ENCODE data around the gene SUSD2.

Gene SUSD2

DNA sequence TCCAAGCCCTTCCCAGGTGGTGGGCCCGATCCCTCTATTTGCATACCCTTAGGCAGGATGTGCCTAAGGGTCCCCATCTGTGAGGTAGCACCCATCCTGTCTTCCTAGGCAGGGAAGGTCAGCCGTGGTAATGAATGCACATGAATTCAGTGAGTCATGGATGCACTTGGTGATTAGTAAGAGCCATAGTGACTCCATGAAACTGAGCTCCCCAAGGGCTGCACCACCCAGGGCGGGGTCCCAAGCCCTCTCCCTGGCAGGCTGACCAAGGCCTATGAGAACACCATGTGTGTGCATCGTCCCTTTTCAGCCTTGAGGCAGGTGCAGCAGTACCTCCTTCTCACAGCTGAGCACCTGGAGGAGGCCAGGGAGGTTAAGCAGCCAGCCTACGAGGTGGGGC is 15.6 kb upstream of the SUSD2 start:
- no peaks in the 10 kb centered on the region for H3K4me1 ChIP-seq (ENCODE audit: insufficient read depth, low read length)
- no peaks in the 10 kb centered on the region for H3K27me3 ChIP-seq (ENCODE audit: insufficient read depth, low read length, poor library complexity)
- H3K4me3 ChIP-seq (ENCODE audit: low read depth in 1 of 2, low read length in 2 of 2): no peak overlapping the region
- peaks cover 79% of the 10 kb centered on the region for H3K36me3 ChIP-seq (ENCODE audit: insufficient read depth, low read length)
- no peak overlapping the region for H2AFZ ChIP-seq (ENCODE audit: low read depth, low read length)
- no peak overlapping the region for H3K4me2 ChIP-seq (ENCODE audit: insufficient read depth, low read length)
- no peak overlapping the region for H3K27ac ChIP-seq (ENCODE audit: low read length)
- TF ChIP-seq, protein P1, sequence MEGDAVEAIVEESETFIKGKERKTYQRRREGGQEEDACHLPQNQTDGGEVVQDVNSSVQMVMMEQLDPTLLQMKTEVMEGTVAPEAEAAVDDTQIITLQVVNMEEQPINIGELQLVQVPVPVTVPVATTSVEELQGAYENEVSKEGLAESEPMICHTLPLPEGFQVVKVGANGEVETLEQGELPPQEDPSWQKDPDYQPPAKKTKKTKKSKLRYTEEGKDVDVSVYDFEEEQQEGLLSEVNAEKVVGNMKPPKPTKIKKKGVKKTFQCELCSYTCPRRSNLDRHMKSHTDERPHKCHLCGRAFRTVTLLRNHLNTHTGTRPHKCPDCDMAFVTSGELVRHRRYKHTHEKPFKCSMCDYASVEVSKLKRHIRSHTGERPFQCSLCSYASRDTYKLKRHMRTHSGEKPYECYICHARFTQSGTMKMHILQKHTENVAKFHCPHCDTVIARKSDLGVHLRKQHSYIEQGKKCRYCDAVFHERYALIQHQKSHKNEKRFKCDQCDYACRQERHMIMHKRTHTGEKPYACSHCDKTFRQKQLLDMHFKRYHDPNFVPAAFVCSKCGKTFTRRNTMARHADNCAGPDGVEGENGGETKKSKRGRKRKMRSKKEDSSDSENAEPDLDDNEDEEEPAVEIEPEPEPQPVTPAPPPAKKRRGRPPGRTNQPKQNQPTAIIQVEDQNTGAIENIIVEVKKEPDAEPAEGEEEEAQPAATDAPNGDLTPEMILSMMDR (IDR thresholded peaks at IDR 0.05; ENCODE audit: borderline replicate concordance, extremely low read depth, low read length, poor library complexity, severe bottlenecking): no peak
- no peaks in the 10 kb centered on the region for H3K9me3 ChIP-seq (ENCODE audit: insufficient read depth, low read length, severe bottlenecking)
- peaks cover 66% of the 10 kb centered on the region for H4K20me1 ChIP-seq (ENCODE audit: insufficient read depth, low read length)
- no peak overlapping the region for H3K9ac ChIP-seq (ENCODE audit: low read depth, low read length)
- no peak for ATAC-seq (ENCODE audit: insufficient read depth, low read depth)
- no peak for DNase-seq
- H3K79me2 ChIP-seq (ENCODE audit: insufficient read depth, low read length): no peaks in the 10 kb centered on the region

DNA sequence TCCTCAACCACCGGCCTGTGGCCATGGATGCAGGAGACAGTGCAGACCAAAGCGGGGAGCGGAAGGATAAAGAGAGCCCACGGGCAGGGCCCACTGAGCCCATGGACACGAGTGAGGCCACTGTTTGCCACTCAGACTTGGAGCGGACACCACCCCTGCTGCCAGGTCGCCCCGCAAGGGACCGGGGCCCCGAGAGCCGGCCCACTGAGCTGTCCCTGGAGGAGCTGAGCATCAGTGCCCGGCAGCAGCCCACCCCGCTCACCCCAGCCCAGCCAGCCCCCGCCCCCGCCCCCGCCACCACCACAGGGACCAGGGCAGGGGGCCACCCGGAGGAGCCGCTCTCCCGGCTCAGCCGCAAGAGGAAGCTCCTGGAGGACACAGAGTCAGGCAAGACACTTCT is 14.5 kb upstream of the SUSD2 start:
- no peaks in the 10 kb centered on the region for H3K27me3 ChIP-seq (ENCODE audit: insufficient read depth, low read length, poor library complexity)
- H3K4me2 ChIP-seq (ENCODE audit: insufficient read depth, low read length): no peak overlapping the region
- peaks cover 86% of the 10 kb centered on the region for H3K36me3 ChIP-seq (ENCODE audit: insufficient read depth, low read length)
- peaks cover 58% of the 10 kb centered on the region for H4K20me1 ChIP-seq (ENCODE audit: insufficient read depth, low read length)
- H2AFZ ChIP-seq (ENCODE audit: low read depth, low read length): no peak overlapping the region
- TF ChIP-seq, protein P1 (IDR thresholded peaks at IDR 0.05; ENCODE audit: borderline replicate concordance, extremely low read depth, low read length, poor library complexity, severe bottlenecking): no peak
- no peak for TF ChIP-seq EZH2 (IDR thresholded peaks at IDR 0.05; ENCODE audit: borderline replicate concordance, low read depth, low read length, severe bottlenecking)
- H3K79me2 ChIP-seq (ENCODE audit: insufficient read depth, low read length): no peaks in the 10 kb centered on the region
- H3K9ac ChIP-seq (ENCODE audit: low read depth, low read length): no peak overlapping the region
- no peaks in the 10 kb centered on the region for H3K9me3 ChIP-seq (ENCODE audit: insufficient read depth, low read length, severe bottlenecking)
- H3K4me1 ChIP-seq (ENCODE audit: insufficient read depth, low read length): no peaks in the 10 kb centered on the region
- DNase-seq: no peak
- H3K27ac ChIP-seq (ENCODE audit: low read length): no peak overlapping the region
- ATAC-seq (ENCODE audit: insufficient read depth, low read depth): no peak
- H3K4me3 ChIP-seq (ENCODE audit: low read depth in 1 of 2, low read length in 2 of 2): no peak overlapping the region

DNA sequence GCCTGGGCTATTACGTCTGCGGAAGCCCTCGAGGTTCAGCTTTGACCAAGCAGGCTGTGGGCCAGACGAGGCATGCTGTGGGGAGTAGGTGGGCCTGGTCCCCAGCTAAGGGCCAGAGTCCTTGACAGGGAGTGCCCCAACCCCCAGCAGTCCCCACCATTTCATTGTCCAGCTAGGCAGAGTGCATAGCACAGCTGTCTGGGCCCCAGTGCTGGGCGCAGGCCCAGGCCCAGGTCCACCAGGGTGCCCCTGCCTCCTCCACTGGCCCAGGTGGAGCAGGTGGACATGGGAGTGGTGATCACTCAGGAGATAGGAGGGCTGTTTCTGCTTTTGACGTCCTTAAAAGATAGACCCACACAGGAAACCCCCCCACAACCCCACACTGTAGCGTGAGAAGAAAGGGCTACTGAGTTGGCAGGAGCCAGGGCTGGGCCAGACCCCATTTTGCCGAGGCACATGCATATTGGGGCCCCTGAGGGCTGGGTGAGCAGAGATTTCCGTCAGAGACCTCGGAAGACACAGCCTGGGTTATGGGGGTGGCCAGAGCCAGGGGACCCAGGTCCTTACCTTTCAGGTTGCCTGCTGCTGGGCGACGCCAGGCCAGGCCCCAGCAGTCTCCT is 11.7 kb upstream of the SUSD2 start:
- Histone ChIP-seq H3K4me2 (ENCODE audit: insufficient read depth, low read length) (no peak overlapping the region), H3K36me3 (ENCODE audit: insufficient read depth, low read length) (peaks cover 81% of the 10 kb centered on the region), H3K4me3 (ENCODE audit: low read depth in 1 of 2, low read length in 2 of 2) (no peak overlapping the region), H3K27ac (ENCODE audit: low read length) (no peak overlapping the region), H4K20me1 (ENCODE audit: insufficient read depth, low read length) (peaks cover 31% of the 10 kb centered on the region), H3K9ac (ENCODE audit: low read depth, low read length) (no peak overlapping the region), H3K79me2 (ENCODE audit: insufficient read depth, low read length) (no peaks in the 10 kb centered on the region), H3K27me3 (ENCODE audit: insufficient read depth, low read length, poor library complexity) (no peaks in the 10 kb centered on the region), H3K4me1 (ENCODE audit: insufficient read depth, low read length) (no peaks in the 10 kb centered on the region), H2AFZ (ENCODE audit: low read depth, low read length) (no peak overlapping the region), H3K9me3 (ENCODE audit: insufficient read depth, low read length, severe bottlenecking) (no peaks in the 10 kb centered on the region)
- no peak for DNase-seq
- ATAC-seq (ENCODE audit: insufficient read depth, low read depth): no peak
- TF ChIP-seq, protein P1 (IDR thresholded peaks at IDR 0.05; ENCODE audit: borderline replicate concordance, extremely low read depth, low read length, poor library complexity, severe bottlenecking): no peak

DNA sequence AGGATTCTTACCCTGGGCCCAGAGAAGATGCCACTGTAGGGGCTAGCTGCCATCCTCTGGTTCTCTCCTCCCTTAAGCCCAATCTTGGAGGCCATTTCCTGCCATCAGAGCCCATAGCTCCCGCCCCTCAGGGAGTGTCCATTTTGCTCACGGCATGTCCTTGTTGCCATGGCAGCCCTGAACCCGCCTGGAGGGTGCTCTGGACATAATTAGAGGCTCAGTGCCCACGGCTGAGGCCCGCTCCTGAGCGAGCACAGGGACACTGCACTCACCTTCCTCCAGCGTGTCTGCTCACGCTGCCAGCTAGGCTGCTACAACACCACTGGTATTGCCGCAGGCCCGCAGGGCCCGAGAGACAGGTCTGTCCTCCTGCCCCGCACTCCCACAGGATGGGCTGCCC is 11.1 kb upstream of the SUSD2 start:
- no peak overlapping the region for H3K4me3 ChIP-seq (ENCODE audit: low read depth in 1 of 2, low read length in 2 of 2)
- H3K9me3 ChIP-seq (ENCODE audit: insufficient read depth, low read length, severe bottlenecking): no peaks in the 10 kb centered on the region
- TF ChIP-seq, protein P1 (IDR thresholded peaks at IDR 0.05; ENCODE audit: borderline replicate concordance, extremely low read depth, low read length, poor library complexity, severe bottlenecking): no peak
- TF ChIP-seq EZH2 (IDR thresholded peaks at IDR 0.05; ENCODE audit: borderline replicate concordance, low read depth, low read length, severe bottlenecking): no peak
- H3K36me3 ChIP-seq (ENCODE audit: insufficient read depth, low read length): peaks cover 79% of the 10 kb centered on the region
- H4K20me1 ChIP-seq (ENCODE audit: insufficient read depth, low read length): peaks cover 25% of the 10 kb centered on the region
- ATAC-seq (ENCODE audit: insufficient read depth, low read depth) (no peak), DNase-seq (no peak)
- no peaks in the 10 kb centered on the region for H3K79me2 ChIP-seq (ENCODE audit: insufficient read depth, low read length)
- no peak overlapping the region for H3K9ac ChIP-seq (ENCODE audit: low read depth, low read length)
- H3K4me1 ChIP-seq (ENCODE audit: insufficient read depth, low read length): no peaks in the 10 kb centered on the region
- H3K27ac ChIP-seq (ENCODE audit: low read length): no peak overlapping the region
- H3K27me3 ChIP-seq (ENCODE audit: insufficient read depth, low read length, poor library complexity): no peaks in the 10 kb centered on the region
- no peak overlapping the region for H2AFZ ChIP-seq (ENCODE audit: low read depth, low read length)
- H3K4me2 ChIP-seq (ENCODE audit: insufficient read depth, low read length): no peak overlapping the region

All from DND-41 (cell line).